ENCODE measurements around the gene PLTP. TPM values are rescaled to one million over a fixed set of nuclear protein-coding genes. Genes with fewer than 3 reads are reported as not detected.
"Not testable (repeated sequence)": the region's sequence is repeated elsewhere in the genome, so short reads cannot be mapped to it uniquely, and the experiment has no call there.

Gene PLTP, protein sequence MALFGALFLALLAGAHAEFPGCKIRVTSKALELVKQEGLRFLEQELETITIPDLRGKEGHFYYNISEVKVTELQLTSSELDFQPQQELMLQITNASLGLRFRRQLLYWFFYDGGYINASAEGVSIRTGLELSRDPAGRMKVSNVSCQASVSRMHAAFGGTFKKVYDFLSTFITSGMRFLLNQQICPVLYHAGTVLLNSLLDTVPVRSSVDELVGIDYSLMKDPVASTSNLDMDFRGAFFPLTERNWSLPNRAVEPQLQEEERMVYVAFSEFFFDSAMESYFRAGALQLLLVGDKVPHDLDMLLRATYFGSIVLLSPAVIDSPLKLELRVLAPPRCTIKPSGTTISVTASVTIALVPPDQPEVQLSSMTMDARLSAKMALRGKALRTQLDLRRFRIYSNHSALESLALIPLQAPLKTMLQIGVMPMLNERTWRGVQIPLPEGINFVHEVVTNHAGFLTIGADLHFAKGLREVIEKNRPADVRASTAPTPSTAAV
- total RNA-seq (2014; rRNA removed; shearing (Covaris generic); ENCODE audit: low replicate concordance), result 19.8 and 29.0 TPM in 2 replicates

- no peaks in the 10 kb centered on the region for H3K79me2 ChIP-seq (ENCODE audit: low read length)
- peaks cover 38% of the 10 kb centered on the region for H3K4me1 ChIP-seq (ENCODE audit: low read length)
- H3K9me3 ChIP-seq (ENCODE audit: low read length), result no peaks in the 10 kb centered on the region
- H4K20me1 ChIP-seq (ENCODE audit: insufficient read depth, low read depth, low read length), result no peaks in the 10 kb centered on the region
- H3K4me2 ChIP-seq (ENCODE audit: low read depth, low read length, poor library complexity, severe bottlenecking), result peak within 1 kb of the TSS; percentile 38
- peak; percentile 53 for DNase-seq
- H3K36me3 ChIP-seq (ENCODE audit: insufficient read depth, low read length), result no peaks in the 10 kb centered on the region
- H3K4me3 ChIP-seq (ENCODE audit: low read length), result peak within 1 kb of the TSS; percentile 35; the same call in 1 of the 2 replicates
- H3K27ac ChIP-seq (ENCODE audit: low read length), result no peak within 1 kb of the TSS
- H3K9me2 ChIP-seq (replicated peaks; ENCODE audit: insufficient read depth, low read length), result no peaks in the 10 kb centered on the region
- peak within 1 kb of the TSS; percentile 94 for H2AFZ ChIP-seq (ENCODE audit: low read length)
- peak within 1 kb of the TSS; percentile 43 for H3K9ac ChIP-seq (ENCODE audit: low read length)
- no peaks in the 10 kb centered on the region for H3K27me3 ChIP-seq (ENCODE audit: low read length)
Measured at GRCh38 chr20:45911486-45912343, at the start of gene PLTP. TSS of gene PLTP (minus strand) at chr20:45912155. CDS start at chr20:45911452, 703 bp downstream.

- DNase-seq, result no peak
- no peak overlapping the region for H3K9ac ChIP-seq (ENCODE audit: low read length)
- H3K36me3 ChIP-seq (ENCODE audit: insufficient read depth, low read length), result peaks cover 16% of the 10 kb centered on the region
- H3K9me2 ChIP-seq (replicated peaks; ENCODE audit: insufficient read depth, low read length), result no peaks in the 10 kb centered on the region
- no peaks in the 10 kb centered on the region for H3K79me2 ChIP-seq (ENCODE audit: low read length)
- no peak overlapping the region for H3K4me3 ChIP-seq (ENCODE audit: low read length)
- no peaks in the 10 kb centered on the region for H4K20me1 ChIP-seq (ENCODE audit: insufficient read depth, low read depth, low read length)
- no peaks in the 10 kb centered on the region for H3K9me3 ChIP-seq (ENCODE audit: low read length)
- no peak overlapping the region for H2AFZ ChIP-seq (ENCODE audit: low read length)
- no peaks in the 10 kb centered on the region for H3K27me3 ChIP-seq (ENCODE audit: low read length)
- no peak overlapping the region for H3K4me2 ChIP-seq (ENCODE audit: low read depth, low read length, poor library complexity, severe bottlenecking)
- H3K4me1 ChIP-seq (ENCODE audit: low read length), result no peaks in the 10 kb centered on the region
- no peak overlapping the region for H3K27ac ChIP-seq (ENCODE audit: low read length)
Measured at GRCh38 chr20:45959956-45960630, 48.1 kb upstream of the PLTP start.

DNA sequence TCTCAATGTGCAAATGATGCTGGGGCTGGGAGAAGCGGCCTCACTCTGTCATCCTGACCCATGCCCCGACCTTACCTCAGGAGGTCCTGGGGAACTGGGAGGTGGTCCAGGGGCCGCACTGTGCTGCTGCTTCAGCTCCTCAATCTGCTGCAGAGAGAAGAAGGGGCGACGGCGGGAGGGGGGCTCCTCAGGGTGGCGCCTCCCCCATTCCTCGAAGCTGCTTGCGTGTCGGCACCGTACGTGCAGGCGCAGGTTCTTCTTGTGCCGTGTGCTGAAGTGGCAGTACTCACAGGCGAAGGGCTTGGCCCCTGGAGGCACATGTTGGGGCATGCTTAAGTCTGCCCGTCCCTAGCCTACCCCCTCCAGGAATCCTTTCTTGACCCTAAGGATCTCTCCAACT is 47.2 kb upstream of the PLTP start:
- Histone ChIP-seq H3K79me2 (ENCODE audit: low read length) (no peaks in the 10 kb centered on the region), H3K4me1 (ENCODE audit: low read length) (no peaks in the 10 kb centered on the region), H2AFZ (ENCODE audit: low read length) (no peak overlapping the region), H3K9me3 (ENCODE audit: low read length) (no peaks in the 10 kb centered on the region), H4K20me1 (ENCODE audit: insufficient read depth, low read depth, low read length) (no peaks in the 10 kb centered on the region), H3K36me3 (ENCODE audit: insufficient read depth, low read length) (peaks cover 16% of the 10 kb centered on the region), H3K27ac (ENCODE audit: low read length) (no peak overlapping the region), H3K9me2 (replicated peaks; ENCODE audit: insufficient read depth, low read length) (no peaks in the 10 kb centered on the region), H3K4me2 (ENCODE audit: low read depth, low read length, poor library complexity, severe bottlenecking) (no peak overlapping the region), H3K27me3 (ENCODE audit: low read length) (no peaks in the 10 kb centered on the region), H3K9ac (ENCODE audit: low read length) (no peak overlapping the region), H3K4me3 (ENCODE audit: low read length) (no peak overlapping the region)
- no peak for DNase-seq

GRCh38 chr20:45958593-45958992 is 46.6 kb upstream of the PLTP start:
- Histone ChIP-seq H3K9me2 (replicated peaks; ENCODE audit: insufficient read depth, low read length) (no peaks in the 10 kb centered on the region), H4K20me1 (ENCODE audit: insufficient read depth, low read depth, low read length) (no peaks in the 10 kb centered on the region), H3K27ac (ENCODE audit: low read length) (no peak overlapping the region), H3K36me3 (ENCODE audit: insufficient read depth, low read length) (peaks cover 13% of the 10 kb centered on the region), H3K4me3 (ENCODE audit: low read length) (no peak overlapping the region), H3K9me3 (ENCODE audit: low read length) (no peaks in the 10 kb centered on the region), H2AFZ (ENCODE audit: low read length) (no peak overlapping the region), H3K9ac (ENCODE audit: low read length) (no peak overlapping the region), H3K4me1 (ENCODE audit: low read length) (no peaks in the 10 kb centered on the region), H3K4me2 (ENCODE audit: low read depth, low read length, poor library complexity, severe bottlenecking) (no peak overlapping the region), H3K79me2 (ENCODE audit: low read length) (no peaks in the 10 kb centered on the region), H3K27me3 (ENCODE audit: low read length) (no peaks in the 10 kb centered on the region)
- DNase-seq, result no peak

GRCh38 chr20:45957021-45957941 is 45.3 kb upstream of the PLTP start:
- no peaks in the 10 kb centered on the region for H3K9me2 ChIP-seq (replicated peaks; ENCODE audit: insufficient read depth, low read length)
- peaks cover 16% of the 10 kb centered on the region for H3K36me3 ChIP-seq (ENCODE audit: insufficient read depth, low read length)
- H3K27ac ChIP-seq (ENCODE audit: low read length), result no peak overlapping the region
- no peaks in the 10 kb centered on the region for H3K79me2 ChIP-seq (ENCODE audit: low read length)
- H3K9ac ChIP-seq (ENCODE audit: low read length), result no peak overlapping the region
- no peak overlapping the region for H2AFZ ChIP-seq (ENCODE audit: low read length)
- no peaks in the 10 kb centered on the region for H4K20me1 ChIP-seq (ENCODE audit: insufficient read depth, low read depth, low read length)
- no peaks in the 10 kb centered on the region for H3K4me1 ChIP-seq (ENCODE audit: low read length)
- DNase-seq, result no peak
- no peak overlapping the region for H3K4me2 ChIP-seq (ENCODE audit: low read depth, low read length, poor library complexity, severe bottlenecking)
- no peaks in the 10 kb centered on the region for H3K9me3 ChIP-seq (ENCODE audit: low read length)
- no peak overlapping the region for H3K4me3 ChIP-seq (ENCODE audit: low read length)
- no peaks in the 10 kb centered on the region for H3K27me3 ChIP-seq (ENCODE audit: low read length)

GRCh38 chr20:45956326-45956725 is 44.4 kb upstream of the PLTP start:
- H3K9ac ChIP-seq (ENCODE audit: low read length); H3K9me2 ChIP-seq (replicated peaks; ENCODE audit: insufficient read depth, low read length); H3K9me3 ChIP-seq (ENCODE audit: low read length); H2AFZ ChIP-seq (ENCODE audit: low read length); H3K79me2 ChIP-seq (ENCODE audit: low read length); H3K4me1 ChIP-seq (ENCODE audit: low read length); H4K20me1 ChIP-seq (ENCODE audit: insufficient read depth, low read depth, low read length); DNase-seq; H3K4me2 ChIP-seq (ENCODE audit: low read depth, low read length, poor library complexity, severe bottlenecking); H3K4me3 ChIP-seq (ENCODE audit: low read length); H3K27me3 ChIP-seq (ENCODE audit: low read length); H3K27ac ChIP-seq (ENCODE audit: low read length): not testable (repeated sequence)
- H3K36me3 ChIP-seq (ENCODE audit: insufficient read depth, low read length), result peaks cover 14% of the 10 kb centered on the region

GRCh38 chr20:45953672-45954071 is 41.7 kb upstream of the PLTP start:
- Histone ChIP-seq H2AFZ (ENCODE audit: low read length) (no peak overlapping the region), H4K20me1 (ENCODE audit: insufficient read depth, low read depth, low read length) (no peaks in the 10 kb centered on the region), H3K9me3 (ENCODE audit: low read length) (no peaks in the 10 kb centered on the region), H3K9ac (ENCODE audit: low read length) (no peak overlapping the region), H3K79me2 (ENCODE audit: low read length) (no peaks in the 10 kb centered on the region), H3K4me1 (ENCODE audit: low read length) (no peaks in the 10 kb centered on the region), H3K4me2 (ENCODE audit: low read depth, low read length, poor library complexity, severe bottlenecking) (no peak overlapping the region), H3K27ac (ENCODE audit: low read length) (no peak overlapping the region), H3K36me3 (ENCODE audit: insufficient read depth, low read length) (peaks cover 9% of the 10 kb centered on the region), H3K27me3 (ENCODE audit: low read length) (no peaks in the 10 kb centered on the region), H3K9me2 (replicated peaks; ENCODE audit: insufficient read depth, low read length) (no peaks in the 10 kb centered on the region), H3K4me3 (ENCODE audit: low read length) (no peak overlapping the region)
- DNase-seq, result no peak

All from Karpas-422 (cell line).